Measurements from ENCODE around the gene SLC28A1.
"Not testable (repeated sequence)": the region's sequence is repeated elsewhere in the genome, so short reads cannot be mapped to it uniquely, and the experiment has no call there.

SLC28A1 gene

GRCh38 chr15:84973492-84974460 lies 89.3 kb downstream of the SLC28A1 start:
- peak; percentile 58 for DNase-seq

GRCh38 chr15:84975871-84976351 lies 91.4 kb downstream of the SLC28A1 start:
- DNase-seq = no peak

- DNase-seq = no peak
Measured at GRCh38 chr15:84976746-84977345, 92.4 kb downstream of the SLC28A1 start.

- no peak for DNase-seq
Measured at GRCh38 chr15:84979651-84980050, 95.2 kb downstream of the SLC28A1 start.

- peak; percentile 75 for DNase-seq
Measured at GRCh38 chr15:84980196-84981053, 96.0 kb downstream of the SLC28A1 start.

- DNase-seq = peak; percentile 96
Measured at GRCh38 chr15:84981054-84981710, 96.7 kb downstream of the SLC28A1 start.

- DNase-seq = peak; percentile 48
Measured at GRCh38 chr15:84981711-84982300, 97.3 kb downstream of the SLC28A1 start, which contains the start of gene PDE8A. PDE8A (plus strand) TSS chr15:84981856; CDS start chr15:84982163, 307 bp downstream.

GRCh38 chr15:84982301-84982920 lies 97.9 kb downstream of the SLC28A1 start:
- DNase-seq = no peak

GRCh38 chr15:84983294-84983693 lies 98.8 kb downstream of the SLC28A1 start:
- no peak for DNase-seq

- no peak for DNase-seq
Measured at GRCh38 chr15:84983711-84984110, 99.2 kb downstream of the SLC28A1 start.

- DNase-seq = no peak
Measured at GRCh38 chr15:84985158-84985557, 100.7 kb downstream of the SLC28A1 start.

GRCh38 chr15:84987351-84987750 lies 102.9 kb downstream of the SLC28A1 start:
- not testable (repeated sequence) for DNase-seq

- DNase-seq = no peak
Measured at GRCh38 chr15:84987949-84988624, 103.6 kb downstream of the SLC28A1 start.

GRCh38 chr15:84988909-84989644 lies 104.6 kb downstream of the SLC28A1 start:
- DNase-seq = no peak

GRCh38 chr15:84990507-84990906 lies 106.0 kb downstream of the SLC28A1 start:
- DNase-seq = no peak

GRCh38 chr15:84991014-84991712 lies 106.7 kb downstream of the SLC28A1 start:
- no peak for DNase-seq

GRCh38 chr15:84992157-84992944 lies 107.9 kb downstream of the SLC28A1 start:
- peak; percentile 48 for DNase-seq
